ENCODE data around the gene PKMYT1.

DNA sequence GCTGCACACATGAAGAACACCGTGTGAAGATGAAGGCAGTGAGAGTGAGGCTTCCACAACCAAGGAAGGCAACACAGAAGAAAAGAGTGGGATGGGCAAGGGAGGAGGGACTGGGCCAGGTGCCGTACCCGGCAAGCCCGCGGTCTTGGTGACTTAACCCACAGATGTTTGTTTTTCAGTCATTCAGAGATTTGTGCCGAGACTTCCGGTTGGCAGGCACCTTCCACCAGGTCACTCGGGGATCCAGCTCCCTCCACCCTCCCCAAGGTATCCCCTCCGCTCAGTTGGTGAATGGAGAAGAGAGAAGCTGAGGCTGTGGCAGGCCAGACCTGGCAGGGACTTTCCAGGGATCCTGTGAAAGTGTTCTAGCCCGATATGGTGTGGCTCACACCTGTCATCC lies 21.0 kb downstream of the PKMYT1 start:
- TF ChIP-seq CTCF (conservative IDR thresholded peaks at IDR 0.05; ENCODE audit: low read length), result no peak
- no peak for TF ChIP-seq EZH2phosphoT487 (IDR thresholded peaks at IDR 0.05; ENCODE audit: borderline replicate concordance, low read depth, low read length)
